Stomach (tissue), 9 donors: Measurements from ENCODE around the gene LYL1. TPM values are rescaled to one million over a fixed set of nuclear protein-coding genes. Genes with fewer than 3 reads are reported as not detected.
A peak's percentile ranks its signal among the peaks of the same experiment; 100 is the strongest.

Experiments used
- DNase-seq, 2 donors: peaks; one replicate each; pipeline versions ENCODE4 v3.0.0 to v3.0.0-alpha.2; 2013 to 2019
- H3K27ac ChIP-seq, 5 donors: fragments of 200-600 bp in 4 of 5; sonication (generic) in 4 of 5; one replicate each; pipeline ENCODE4 v1.5.1; 2013 to 2019; ENCODE audit warnings: mild to moderate bottlenecking in 1 of 5, moderate library complexity in 1 of 5
- H3K27me3 ChIP-seq, 3 donors: fragments of 200-600 bp; sonication (generic); one replicate each; pipeline ENCODE4 v1.5.1; 2017 to 2019; ENCODE audit warnings: mixed run types in 1 of 3
- H3K36me3 ChIP-seq, 4 donors: fragments of 200-600 bp; sonication (generic); 1 replicate in 3 of 4; 2 replicates in 1 of 4; pipeline ENCODE4 v1.5.1; 2016 to 2019
- H3K4me1 ChIP-seq, 4 donors: fragments of 200-600 bp; sonication (generic); one replicate each; pipeline ENCODE4 v1.5.1; 2016 to 2019
- H3K4me3 ChIP-seq, 4 donors: fragments of 200-600 bp; sonication (generic) in 3 of 4; one replicate each; pipeline ENCODE4 v1.5.1; 2016 to 2019; ENCODE audit warnings: mild to moderate bottlenecking in 1 of 4
- H3K9me3 ChIP-seq, 4 donors: fragments of 200-600 bp; sonication (generic); one replicate each; pipeline ENCODE4 v1.5.1; 2016 to 2019
- CTCF ChIP-seq, 7 experiments: fragments of 450-650 bp in 4 of 7; fragments of 200-600 bp in 3 of 7; sonication (generic) in 3 of 7; IDR thresholded peaks; one replicate each; pipeline ENCODE4 v1.5.1; 2016 to 2019; ENCODE audit warnings: antibody characterized with exemption in 7 of 7, control low read depth in 2 of 7, mild to moderate bottlenecking in 1 of 7
- EP300 ChIP-seq: sonication (generic); formaldehyde crosslinking; IDR thresholded peaks from one replicate; pipeline ENCODE4 v1.6.1; 2017; ENCODE audit warnings: antibody characterized with exemption
- POLR2A ChIP-seq, 4 donors: fragments of 450-650 bp; IDR thresholded peaks; one replicate each; pipeline ENCODE4 v1.6.1; 2016; ENCODE audit warnings: antibody characterized with exemption in 4 of 4, control low read depth in 2 of 4, mild to moderate bottlenecking in 1 of 4, moderate library complexity in 1 of 4
- POLR2AphosphoS5 ChIP-seq, 3 donors: sonication (generic); formaldehyde crosslinking; IDR thresholded peaks; one replicate each; pipeline ENCODE4 v1.6.1; 2016; ENCODE audit warnings: antibody characterized with exemption in 3 of 3
- WGBS, 5 donors: extraction: QIAGEN DNeasy Blood & Tissue Kit in 3 of 5; methylation state at CpG; one replicate each; pipeline versions ENCODE4 v1.1.5 to v1.1.7; 2013 to 2018; 5-methylcytosine and 5-hydroxymethylcytosine counted together
- intact Hi-C: fragments of 100-400 bp; cut with DNase I; formaldehyde crosslinking; loops from one replicate; pipeline ENCODE4 v1.15.1; 2023; ENCODE audit warnings: low total_unique reads
- polyA plus RNA-seq, 3 donors: library from polyadenylated mRNA; stranded (reverse); fragments of 200-250 nt; gene quantifications; one replicate each; pipeline ENCODE4 v1.2.3, GENCODE V29; 2013
- total RNA-seq, 5 donors: library from RNA; depleted of rRNA; stranded (reverse); fragments of >200 nt; gene quantifications; one replicate each; pipeline versions ENCODE4 v1.1.0 to v1.2.3, GENCODE V29; 2014 to 2016
- donor health status: healthy with polysubstance abuse.
- donor health status: Bipolar disorder and iron deficiency.
- donor health status: healthy.

LYL1 gene
- total and polyA plus RNA-seq, 8 donors, result 1.3 to 19.3 (median 5.0) TPM; not detected in 1

DNA sequence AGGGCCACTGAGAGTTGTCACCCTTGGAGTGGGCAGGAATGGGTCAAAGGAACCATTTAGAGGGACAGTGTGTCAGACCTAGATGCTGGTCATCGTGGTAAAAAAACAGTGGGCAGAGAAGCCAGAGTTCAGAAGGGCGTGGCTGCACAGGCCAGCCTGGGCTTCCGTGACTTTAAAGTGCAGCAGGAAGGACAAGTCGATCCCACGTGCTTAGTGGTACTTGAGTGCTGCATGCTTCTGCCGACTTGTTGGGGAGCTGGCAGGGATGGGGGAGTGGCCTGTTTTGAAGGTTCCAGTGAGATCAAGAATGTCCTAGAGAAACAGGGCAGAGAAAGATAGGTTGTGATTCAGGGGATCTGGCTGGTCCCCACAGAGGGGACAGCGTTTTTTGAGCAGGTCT lies 17.0 kb downstream of the LYL1 start:
- Histone ChIP-seq H3K9me3 (no peaks in the 10 kb centered on the region), H3K4me1 (peaks cover 12 to 49% (median 32%) of the 10 kb centered on the region in 4 donors), H3K27ac (peak overlapping the region in 2 of 5 donors; percentile 27 to 31), H3K36me3 (peaks cover 7 to 94% (median 84%) of the 10 kb centered on the region in 4 donors), H3K27me3 (no peaks in the 10 kb centered on the region), H3K4me3 (no peak overlapping the region)
- DNase-seq, result no peak
- intact Hi-C loops, result no loop called here
- WGBS, 5 donors, result 26 to 38% (median 28%) methylated on average over 7 of the region's 7 CpGs
- no peak for TF ChIP-seq POLR2AphosphoS5 (IDR thresholded peaks at IDR 0.05)
- TF ChIP-seq EP300, result no peak
- no peak for TF ChIP-seq POLR2A (IDR thresholded peaks at IDR 0.05)
- no peak for TF ChIP-seq CTCF (IDR thresholded peaks at IDR 0.05)

GRCh38 chr19:13083627-13084026 lies 19.0 kb downstream of the LYL1 start:
- intact Hi-C loops, result no loop called here
- H3K27ac ChIP-seq, result peak overlapping the region in 1 of 5 donors; percentile 66
- peaks cover 7 to 84% (median 70%) of the 10 kb centered on the region in 4 donors for H3K36me3 ChIP-seq
- WGBS, 5 donors, result 81 to 91% (median 83%) methylated on average over 9 of the region's 9 CpGs
- no peaks in the 10 kb centered on the region for H3K27me3 ChIP-seq
- H3K4me1 ChIP-seq, result peaks cover 25 to 53% (median 43%) of the 10 kb centered on the region in 4 donors
- TF ChIP-seq CTCF (IDR thresholded peaks at IDR 0.05), result no peak
- TF ChIP-seq POLR2AphosphoS5 (IDR thresholded peaks at IDR 0.05), result no peak
- TF ChIP-seq EP300, result no peak
- TF ChIP-seq POLR2A (IDR thresholded peaks at IDR 0.05), result no peak
- no peak for DNase-seq
- H3K4me3 ChIP-seq, result no peak overlapping the region
- H3K9me3 ChIP-seq, result no peaks in the 10 kb centered on the region

GRCh38 chr19:13083008-13083404 lies 19.7 kb downstream of the LYL1 start:
- Histone ChIP-seq H3K27ac (peak overlapping the region in 3 of 5 donors; percentile 3 to 66 (median 14)), H3K4me3 (no peak overlapping the region), H3K9me3 (no peaks in the 10 kb centered on the region), H3K36me3 (peaks cover 7 to 84% (median 66%) of the 10 kb centered on the region in 4 donors), H3K4me1 (peaks cover 31 to 59% (median 49%) of the 10 kb centered on the region in 4 donors), H3K27me3 (no peaks in the 10 kb centered on the region)
- DNase-seq, result no peak
- TF ChIP-seq CTCF (IDR thresholded peaks at IDR 0.05) (no peak), EP300 (no peak), POLR2AphosphoS5 (IDR thresholded peaks at IDR 0.05) (no peak), POLR2A (IDR thresholded peaks at IDR 0.05) (no peak)
- 67 to 77% (median 73%) methylated on average over 7 of the region's 7 CpGs for WGBS, 5 donors
- intact Hi-C loops, result no loop called here

GRCh38 chr19:13082192-13083007 lies 20.3 kb downstream of the LYL1 start:
- H3K27me3 ChIP-seq, result no peaks in the 10 kb centered on the region
- 57 to 72% (median 63%) methylated on average over 14 of the region's 14 CpGs for WGBS, 5 donors
- H3K9me3 ChIP-seq, result no peaks in the 10 kb centered on the region
- peaks cover 37 to 65% (median 55%) of the 10 kb centered on the region in 4 donors for H3K4me1 ChIP-seq
- TF ChIP-seq CTCF (IDR thresholded peaks at IDR 0.05) (peak in 1 of 7 experiments; percentile 6), POLR2AphosphoS5 (IDR thresholded peaks at IDR 0.05) (no peak)
- H3K36me3 ChIP-seq, result peaks cover 7 to 84% (median 63%) of the 10 kb centered on the region in 4 donors
- H3K27ac ChIP-seq, result peak overlapping the region in 3 of 5 donors; percentile 14 to 66 (median 46)
- peak in 1 of 2 donors; percentile 79 for DNase-seq
- intact Hi-C loops, result no loop called here
- no peak overlapping the region for H3K4me3 ChIP-seq
